HepG2 (cell line): ENCODE data around the gene ADM. TPM values are rescaled to one million over a fixed set of nuclear protein-coding genes. Genes with fewer than 3 reads are reported as not detected.
A peak's percentile ranks its signal among the peaks of the same experiment; 100 is the strongest.

Experiments
- ATAC-seq: fragments of 200-7000 bp; cut with Tn5 transposase; 3 replicates; pipeline ENCODE4 v1.9.1; 2020; ENCODE audit warnings: mild to moderate bottlenecking, moderate library complexity
- BruUV-seq: library from RNA; stranded (reverse); fragments of 400-500 nt; replicated peaks from 2 replicates; lab custom pipeline; 2021; lab: Mats Ljungman, UMichigan
- CTCF ChIA-PET: fragments of 300-600 bp; formaldehyde crosslinking; extraction: SDS; loops from one replicate; lab custom pipeline; 2021; ENCODE audit warnings: low total read pairs, inconsistent platforms, low intra/inter-chr PET ratio; lab: Yijun Ruan, JAX
- POLR2A ChIA-PET: fragments of 350-600 bp; sonication (Branson Sonifier 250); formaldehyde crosslinking; loops from one replicate; lab custom pipeline; 2020; ENCODE audit warnings: antibody characterized with exemption, inconsistent platforms; lab: Yijun Ruan, JAX
- DNase-seq: peaks from one replicate; pipeline ENCODE4 v3.0.0-alpha.2; 2015; ENCODE audit warnings: low spot score
- FAIRE-seq: peaks from 3 replicates; lab custom pipeline; 2011; peaks lifted over from hg19 to GRCh38; lab: Jason Lieb, UNC
- H2AFZ ChIP-seq: one replicate; pipeline ENCODE4 v1.6.1; 2011; ENCODE audit warnings: low read length, inconsistent platforms
- H3K27ac ChIP-seq: fragments of 300-600 bp; 3 replicates; pipeline ENCODE4 v1.8.0; 2011; ENCODE audit warnings: mixed run types, mild to moderate bottlenecking, mixed read lengths, low read length, inconsistent platforms; ENCODE audit not compliant: insufficient read depth; ENCODE audit errors: extremely low read length
- H3K27me3 ChIP-seq, 2 experiments: fragments of 200-600 bp in 1 of 2; 2 replicates in 1 of 2; 3 replicates in 1 of 2; pipeline versions ENCODE4 v1.6.0 to v1.8.0; 2011; ENCODE audit warnings: low read length in 2 of 2, mild to moderate bottlenecking in 2 of 2, moderate library complexity in 2 of 2, inconsistent platforms in 1 of 2; ENCODE audit not compliant: insufficient read depth in 2 of 2, control insufficient read depth in 1 of 2
- H3K36me3 ChIP-seq, 2 experiments: fragments of 200-600 bp in 1 of 2; replicated peaks in 1 of 2; 2 replicates in 1 of 2; 3 replicates in 1 of 2; pipeline versions ENCODE4 v1.5.1 to v1.8.0; 2011; ENCODE audit warnings: low read length in 2 of 2, inconsistent platforms in 1 of 2; ENCODE audit not compliant: insufficient read depth in 2 of 2, control insufficient read depth in 1 of 2
- H3K4me1 ChIP-seq: 2 replicates; pipeline ENCODE4 v1.5.1; 2012; ENCODE audit warnings: low read length, inconsistent platforms; ENCODE audit not compliant: insufficient read depth
- H3K4me2 ChIP-seq: 2 replicates; pipeline ENCODE4 v1.6.0; 2011; ENCODE audit warnings: low read depth, low read length, inconsistent platforms
- H3K4me3 ChIP-seq, 3 experiments: fragments of 200-600 bp in 1 of 3; sonication (generic), shearing (Covaris generic) in 1 of 3; replicated peaks in 1 of 3; 2 replicates each; pipeline ENCODE4 v1.5.1; 2011 to 2016; ENCODE audit warnings: low read length in 3 of 3, inconsistent platforms in 2 of 3, low read depth in 2 of 3, mild to moderate bottlenecking in 2 of 3, control low read depth in 1 of 3, mixed read lengths in 1 of 3; ENCODE audit not compliant: insufficient read depth in 1 of 3
- H3K79me2 ChIP-seq: one replicate; pipeline ENCODE4 v1.6.1; 2011; ENCODE audit warnings: low read length, inconsistent platforms; ENCODE audit not compliant: insufficient read depth
- H3K9ac ChIP-seq: 2 replicates; pipeline ENCODE4 v1.6.0; 2011; ENCODE audit warnings: mild to moderate bottlenecking, low read depth, low read length, inconsistent platforms; ENCODE audit not compliant: insufficient read depth
- H3K9me3 ChIP-seq: 2 replicates; pipeline ENCODE4 v1.5.1; 2012; ENCODE audit warnings: mild to moderate bottlenecking, low read length
- H4K20me1 ChIP-seq: 2 replicates; pipeline ENCODE4 v1.6.0; 2011; ENCODE audit warnings: inconsistent platforms, mild to moderate bottlenecking, low read length, moderate library complexity; ENCODE audit not compliant: insufficient read depth
- ATAD3A ChIP-seq: sonication (generic); formaldehyde crosslinking; IDR thresholded peaks from 2 replicates; pipeline ENCODE4 v1.4.0; 2020; ENCODE audit warnings: missing genetic modification reagents
- ATM ChIP-seq: fragments of 450-650 bp; IDR thresholded peaks from 2 replicates; pipeline ENCODE4 v1.7.1; 2017; ENCODE audit warnings: mild to moderate bottlenecking, borderline replicate concordance
- GTF2F1 ChIP-seq: fragments of 150-350 bp; IDR thresholded peaks from 2 replicates; pipeline ENCODE4 v1.6.1; 2014; ENCODE audit warnings: low read length
- IRF1 ChIP-seq: sonication (generic); formaldehyde crosslinking; IDR thresholded peaks from 2 replicates; pipeline ENCODE4 v1.4.0; 2020; ENCODE audit warnings: low read depth, mild to moderate bottlenecking, missing genetic modification reagents
- MED1 ChIP-seq: sonication (generic); formaldehyde crosslinking; IDR thresholded peaks from 2 replicates; pipeline ENCODE4 v1.4.0; 2020; ENCODE audit warnings: missing genetic modification reagents
- MXD1 ChIP-seq: sonication (generic); formaldehyde crosslinking; IDR thresholded peaks from 2 replicates; pipeline ENCODE4 v1.4.0; 2020; ENCODE audit warnings: mild to moderate bottlenecking, missing genetic modification reagents
- NKX3-1 ChIP-seq: sonication (generic); formaldehyde crosslinking; IDR thresholded peaks from 2 replicates; pipeline ENCODE4 v1.5.0; 2020; ENCODE audit warnings: missing genetic modification reagents
- PCBP2 ChIP-seq: fragments of 200-400 bp; formaldehyde crosslinking; optimal IDR thresholded peaks from 2 replicates; pipeline ENCODE3; 2018; ENCODE audit warnings: low read length, low read depth; ENCODE audit not compliant: poor library complexity, severe bottlenecking
- RBM22 ChIP-seq: fragments of 200-400 bp; formaldehyde crosslinking; optimal IDR thresholded peaks from 2 replicates; pipeline ENCODE3; 2017; ENCODE audit warnings: mild to moderate bottlenecking, low read length, moderate library complexity
- SP5 ChIP-seq: IDR thresholded peaks from 2 replicates; pipeline ENCODE4 v1.6.1; 2016; ENCODE audit warnings: low read depth, borderline replicate concordance
- SRSF1 ChIP-seq: fragments of 200-400 bp; formaldehyde crosslinking; optimal IDR thresholded peaks from 2 replicates; pipeline ENCODE3; 2017; ENCODE audit warnings: mild to moderate bottlenecking, low read depth, low read length, moderate library complexity
- ZNF24 ChIP-seq: fragments of 450-650 bp; IDR thresholded peaks from 2 replicates; pipeline ENCODE4 v1.6.1; 2017; ENCODE audit warnings: antibody characterized with exemption, mild to moderate bottlenecking
- ZNF484 ChIP-seq: sonication (generic); formaldehyde crosslinking; IDR thresholded peaks from 2 replicates; pipeline ENCODE4 v1.5.1; 2020; ENCODE audit warnings: mild to moderate bottlenecking, low read depth, missing genetic modification reagents, borderline replicate concordance
- ZNF619 ChIP-seq: sonication (generic); formaldehyde crosslinking; IDR thresholded peaks from 2 replicates; pipeline ENCODE4 v1.4.0; 2020; ENCODE audit warnings: mild to moderate bottlenecking, missing genetic modification reagents
- ZNF737 ChIP-seq: sonication (generic); formaldehyde crosslinking; IDR thresholded peaks from 2 replicates; pipeline ENCODE4 v1.5.0; 2020; ENCODE audit warnings: missing genetic modification reagents, mild to moderate bottlenecking, borderline replicate concordance
- WGBS: methylation state at CpG from one replicate; pipeline ENCODE4 v1.1.6; 2017; ENCODE audit warnings: low lambda C conversion rate; 5-methylcytosine and 5-hydroxymethylcytosine counted together
- in situ Hi-C: cut with HindIII; loops from 2 replicates; pipeline ENCODE4 v1.10.0; 2017; ENCODE audit warnings: low pct_unique_long_range_greater_than_20kb; ENCODE audit not compliant: extremely low pct_ligation_motif_present
- intact Hi-C: fragments of 100-400 bp; cut with micrococcal nuclease; formaldehyde crosslinking; loops from one replicate; pipeline ENCODE4 v1.10.0; 2022; ENCODE audit not compliant: unreplicated experiment
- polyA plus RNA-seq, 8 experiments: library from polyadenylated mRNA; depleted of rRNA in 3 of 8; stranded (reverse) in 7 of 8; unstranded in 1 of 8; fragments of >200 nt; fragmentation: Illumina TruSeq in 4 of 8; extraction: Trizol in 4 of 8; gene quantifications; 2 replicates each; pipeline versions ENCODE4 v1.2.1 to v1.2.3, GENCODE V29; 2011 to 2016; ENCODE audit warnings: low read depth in 4 of 8, missing spikeins in 1 of 8, mixed read lengths in 1 of 8; ENCODE audit not compliant: insufficient read depth in 1 of 8
- total RNA-seq, 5 experiments: library from RNA; depleted of rRNA; stranded (reverse); fragments of >200 nt; fragmentation: Illumina TruSeq; extraction: Trizol; gene quantifications; 2 replicates each; pipeline ENCODE4 v1.2.3, GENCODE V29; 2016; ENCODE audit warnings: low read depth in 1 of 5
- TF ChIP-seq, protein P1 (sequence below): IDR thresholded peaks from 2 replicates; pipeline ENCODE4 v1.4.0; 2020; ENCODE audit warnings: mild to moderate bottlenecking, missing genetic modification reagents

The ADM gene
- total and polyA plus RNA-seq, 2 of the 13 experiments (the other 11 are each of a cell fraction or from before 2014, with no cell fraction given) = 10.7 to 26.1 TPM

DNA sequence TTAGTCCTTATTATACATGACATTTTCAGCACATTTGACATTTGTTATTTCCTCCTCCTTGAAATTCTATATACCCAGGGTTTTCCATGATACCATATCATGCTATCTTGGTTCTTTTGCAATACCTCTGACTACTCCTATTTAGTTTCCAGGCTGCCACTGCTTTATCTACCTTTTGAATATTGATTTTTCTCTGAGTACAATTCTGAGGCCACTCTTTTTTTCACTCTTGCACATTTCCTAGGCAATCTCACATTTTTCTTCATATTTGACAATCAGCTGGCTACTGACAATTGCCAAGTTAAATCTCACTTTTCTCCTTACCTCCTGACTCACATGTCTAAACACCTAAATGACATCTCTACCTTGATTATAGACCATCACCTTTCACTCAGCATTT lies 22.8 kb upstream of the ADM start (continued):
- TF ChIP-seq, protein P1, sequence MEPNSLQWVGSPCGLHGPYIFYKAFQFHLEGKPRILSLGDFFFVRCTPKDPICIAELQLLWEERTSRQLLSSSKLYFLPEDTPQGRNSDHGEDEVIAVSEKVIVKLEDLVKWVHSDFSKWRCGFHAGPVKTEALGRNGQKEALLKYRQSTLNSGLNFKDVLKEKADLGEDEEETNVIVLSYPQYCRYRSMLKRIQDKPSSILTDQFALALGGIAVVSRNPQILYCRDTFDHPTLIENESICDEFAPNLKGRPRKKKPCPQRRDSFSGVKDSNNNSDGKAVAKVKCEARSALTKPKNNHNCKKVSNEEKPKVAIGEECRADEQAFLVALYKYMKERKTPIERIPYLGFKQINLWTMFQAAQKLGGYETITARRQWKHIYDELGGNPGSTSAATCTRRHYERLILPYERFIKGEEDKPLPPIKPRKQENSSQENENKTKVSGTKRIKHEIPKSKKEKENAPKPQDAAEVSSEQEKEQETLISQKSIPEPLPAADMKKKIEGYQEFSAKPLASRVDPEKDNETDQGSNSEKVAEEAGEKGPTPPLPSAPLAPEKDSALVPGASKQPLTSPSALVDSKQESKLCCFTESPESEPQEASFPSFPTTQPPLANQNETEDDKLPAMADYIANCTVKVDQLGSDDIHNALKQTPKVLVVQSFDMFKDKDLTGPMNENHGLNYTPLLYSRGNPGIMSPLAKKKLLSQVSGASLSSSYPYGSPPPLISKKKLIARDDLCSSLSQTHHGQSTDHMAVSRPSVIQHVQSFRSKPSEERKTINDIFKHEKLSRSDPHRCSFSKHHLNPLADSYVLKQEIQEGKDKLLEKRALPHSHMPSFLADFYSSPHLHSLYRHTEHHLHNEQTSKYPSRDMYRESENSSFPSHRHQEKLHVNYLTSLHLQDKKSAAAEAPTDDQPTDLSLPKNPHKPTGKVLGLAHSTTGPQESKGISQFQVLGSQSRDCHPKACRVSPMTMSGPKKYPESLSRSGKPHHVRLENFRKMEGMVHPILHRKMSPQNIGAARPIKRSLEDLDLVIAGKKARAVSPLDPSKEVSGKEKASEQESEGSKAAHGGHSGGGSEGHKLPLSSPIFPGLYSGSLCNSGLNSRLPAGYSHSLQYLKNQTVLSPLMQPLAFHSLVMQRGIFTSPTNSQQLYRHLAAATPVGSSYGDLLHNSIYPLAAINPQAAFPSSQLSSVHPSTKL (CRISPR knock-in tag) = peak; percentile 55

DNA sequence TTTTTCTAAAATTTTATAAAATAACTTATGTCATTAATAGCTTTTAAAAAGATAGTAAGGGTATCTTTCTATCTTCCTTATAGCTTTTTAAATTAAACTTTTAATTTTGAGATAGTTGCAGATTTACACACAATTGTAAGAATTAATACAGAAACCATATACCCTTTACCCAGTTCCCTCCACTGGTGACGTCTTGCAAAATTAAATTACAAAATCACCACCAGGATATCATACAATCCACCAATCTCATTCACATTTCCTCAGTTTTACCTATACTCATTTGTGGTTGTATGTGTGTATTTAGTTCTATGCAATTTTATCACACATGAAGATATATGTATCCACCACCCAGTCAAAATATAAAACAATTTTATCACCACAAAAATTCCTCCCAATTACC lies 20.9 kb upstream of the ADM start:
- 94% methylated on average over 1 of the region's 1 CpG for WGBS
- Histone ChIP-seq H3K27me3 (no peaks in the 10 kb centered on the region), H3K9ac (no peak overlapping the region), H3K36me3 (peaks cover 0 to 1% of the 10 kb centered on the region in 2 experiments; a peak in 2 of 5 replicates), H3K79me2 (peaks cover 56% of the 10 kb centered on the region), H3K9me3 (no peaks in the 10 kb centered on the region), H3K4me3 (no peak overlapping the region), H3K27ac (no peak overlapping the region), H2AFZ (no peak overlapping the region), H3K4me2 (no peak overlapping the region), H3K4me1 (peaks cover 68% of the 10 kb centered on the region), H4K20me1 (no peaks in the 10 kb centered on the region)
- ATAC-seq (no peak), FAIRE-seq (no peak), DNase-seq (no peak)
- POLR2A ChIA-PET = interaction anchor here (12.1 kb wide), 1 partner anchor 20 kb away, joined by 221 read pairs; the partner anchor contains the start of gene ADM
- CTCF ChIA-PET = no interaction called here
- no TSS peak for BruUV-seq
- TF ChIP-seq SRSF1 (no peak), NKX3-1 (CRISPR knock-in tag) (no peak), IRF1 (CRISPR knock-in tag) (no peak), MXD1 (CRISPR knock-in tag) (no peak), ZNF484 (CRISPR knock-in tag) (no peak), PCBP2 (no peak), MED1 (CRISPR knock-in tag) (no peak), SP5 (CRISPR knock-in tag) (no peak), ATM (no peak), ZNF24 (no peak), ZNF737 (CRISPR knock-in tag) (no peak), ATAD3A (CRISPR knock-in tag) (no peak), ZNF619 (CRISPR knock-in tag) (no peak), RBM22 (no peak), GTF2F1 (no peak)
- in situ Hi-C loops = no loop called here
- intact Hi-C loops = no loop called here
